Liver (tissue), 3 donors: ENCODE measurements around the gene EGLN1.

Experiments
- GABPA ChIP-seq, 2 donors: IDR thresholded peaks in 1 of 2; conservative IDR thresholded peaks in 1 of 2; 2 replicates each; pipeline ENCODE4 v1.6.1; 2016; ENCODE audit warnings: antibody characterized with exemption in 2 of 2, mild to moderate bottlenecking in 1 of 2, moderate library complexity in 1 of 2
- MAX ChIP-seq: IDR thresholded peaks from 2 replicates; pipeline ENCODE4 v1.6.1; 2016; ENCODE audit warnings: antibody characterized with exemption
- NR2F2 ChIP-seq: IDR thresholded peaks from 2 replicates; pipeline ENCODE4 v1.6.1; 2016; ENCODE audit warnings: antibody characterized with exemption
- RAD21 ChIP-seq, 2 donors: IDR thresholded peaks; 2 replicates each; pipeline ENCODE4 v1.6.1; 2016; ENCODE audit warnings: antibody characterized with exemption in 2 of 2, mild to moderate bottlenecking in 2 of 2
- SP1 ChIP-seq: IDR thresholded peaks from 2 replicates; pipeline ENCODE4 v1.6.1; 2018; ENCODE audit warnings: antibody characterized with exemption, mild to moderate bottlenecking
- TAF1 ChIP-seq: conservative IDR thresholded peaks from 2 replicates; pipeline ENCODE4 v1.6.1; 2016; ENCODE audit warnings: antibody characterized with exemption, mild to moderate bottlenecking
- TF ChIP-seq, protein P1 (sequence below): fragments of 150-350 bp; IDR thresholded peaks from 2 replicates; pipeline ENCODE4 v1.5.1; 2017; ENCODE audit warnings: improper control_type of control experiment, low read depth, low read length; ENCODE audit not compliant: missing input control
- TF ChIP-seq, protein P2 (sequence below): IDR thresholded peaks from 2 replicates; pipeline ENCODE4 v1.6.1; 2016; ENCODE audit warnings: antibody characterized with exemption
- donor health status: healthy.
- donor health status: healthy.

- no peak for TF ChIP-seq TAF1
- TF ChIP-seq, protein P1, sequence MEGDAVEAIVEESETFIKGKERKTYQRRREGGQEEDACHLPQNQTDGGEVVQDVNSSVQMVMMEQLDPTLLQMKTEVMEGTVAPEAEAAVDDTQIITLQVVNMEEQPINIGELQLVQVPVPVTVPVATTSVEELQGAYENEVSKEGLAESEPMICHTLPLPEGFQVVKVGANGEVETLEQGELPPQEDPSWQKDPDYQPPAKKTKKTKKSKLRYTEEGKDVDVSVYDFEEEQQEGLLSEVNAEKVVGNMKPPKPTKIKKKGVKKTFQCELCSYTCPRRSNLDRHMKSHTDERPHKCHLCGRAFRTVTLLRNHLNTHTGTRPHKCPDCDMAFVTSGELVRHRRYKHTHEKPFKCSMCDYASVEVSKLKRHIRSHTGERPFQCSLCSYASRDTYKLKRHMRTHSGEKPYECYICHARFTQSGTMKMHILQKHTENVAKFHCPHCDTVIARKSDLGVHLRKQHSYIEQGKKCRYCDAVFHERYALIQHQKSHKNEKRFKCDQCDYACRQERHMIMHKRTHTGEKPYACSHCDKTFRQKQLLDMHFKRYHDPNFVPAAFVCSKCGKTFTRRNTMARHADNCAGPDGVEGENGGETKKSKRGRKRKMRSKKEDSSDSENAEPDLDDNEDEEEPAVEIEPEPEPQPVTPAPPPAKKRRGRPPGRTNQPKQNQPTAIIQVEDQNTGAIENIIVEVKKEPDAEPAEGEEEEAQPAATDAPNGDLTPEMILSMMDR: no peak
- TF ChIP-seq MAX: no peak
- no peak for TF ChIP-seq SP1
- TF ChIP-seq NR2F2: no peak
- no peak for TF ChIP-seq RAD21 (IDR thresholded peaks at IDR 0.05)
- TF ChIP-seq GABPA (IDR thresholded peaks at IDR 0.05 in 1 of 2, conservative IDR thresholded peaks at IDR 0.05 in 1 of 2): no peak
- TF ChIP-seq, protein P2, sequence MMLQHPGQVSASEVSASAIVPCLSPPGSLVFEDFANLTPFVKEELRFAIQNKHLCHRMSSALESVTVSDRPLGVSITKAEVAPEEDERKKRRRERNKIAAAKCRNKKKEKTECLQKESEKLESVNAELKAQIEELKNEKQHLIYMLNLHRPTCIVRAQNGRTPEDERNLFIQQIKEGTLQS: no peak
Measured at GRCh38 chr1:231337043-231337471, 85.0 kb downstream of the EGLN1 start.
